ENCODE measurements around the gene COL6A5.

- no peak for TF ChIP-seq CTCF (IDR thresholded peaks at IDR 0.05; ENCODE audit: insufficient read depth, low read length, poor library complexity, severe bottlenecking)
- TF ChIP-seq EZH2phosphoT487 (conservative IDR thresholded peaks at IDR 0.05; ENCODE audit: low read length), result no peak
These were observed 182.0 kb downstream of the COL6A5 start for GRCh38 chr3:130527426-130527825.
